Kidney tubule cell (primary cell): ENCODE data around the gene CTSA.
A peak's percentile ranks its signal among the peaks of the same experiment; 100 is the strongest.

Source experiments
- DNase-seq: peaks from one replicate; pipeline ENCODE4 v3.0.0-alpha.2; 2018; ENCODE audit warnings: low spot score

The CTSA gene

DNA sequence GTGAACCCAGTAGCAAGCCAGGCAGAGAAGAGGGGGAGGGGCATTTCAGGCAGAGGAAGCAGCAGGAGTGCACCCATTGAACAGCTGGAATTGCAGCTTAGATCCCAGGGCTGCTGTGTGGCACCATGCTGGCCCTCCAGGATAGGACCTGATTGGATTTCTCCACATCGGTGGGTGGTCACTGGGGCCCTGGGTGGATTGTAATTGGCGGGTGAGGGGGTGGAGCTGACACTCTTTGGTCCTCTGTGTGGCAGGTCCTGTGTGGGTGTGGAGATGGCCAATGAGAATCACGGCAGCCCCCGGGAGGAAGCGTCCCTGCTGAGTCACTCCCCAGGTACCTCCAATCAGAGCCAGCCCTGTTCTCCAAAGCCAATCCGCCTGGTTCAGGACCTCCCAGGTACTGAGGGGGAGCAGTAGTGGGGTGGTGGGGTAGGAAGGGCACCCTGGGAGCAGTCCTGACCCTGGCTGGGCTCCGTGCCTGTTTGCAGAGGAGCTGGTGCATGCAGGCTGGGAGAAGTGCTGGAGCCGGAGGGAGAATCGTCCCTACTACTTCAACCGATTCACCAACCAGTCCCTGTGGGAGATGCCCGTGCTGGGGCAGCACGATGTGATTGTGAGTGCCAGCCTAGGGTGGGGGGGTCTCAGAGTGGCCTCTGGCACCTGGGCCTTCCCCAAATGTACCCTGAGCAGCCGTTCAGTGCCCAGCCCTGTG is 47.7 kb downstream of the CTSA start:
- DNase-seq, result no peak

- DNase-seq, result no peak
Observed at GRCh38 chr20:45940053-45940452, 48.9 kb downstream of the CTSA start.

- no peak for DNase-seq
Observed at GRCh38 chr20:45940469-45940868, 49.3 kb downstream of the CTSA start.

- DNase-seq, result no peak
Observed at GRCh38 chr20:45943613-45944012, 52.5 kb downstream of the CTSA start.

- peak; percentile 60 for DNase-seq
Observed at GRCh38 chr20:45944151-45944964, 53.2 kb downstream of the CTSA start.

DNA sequence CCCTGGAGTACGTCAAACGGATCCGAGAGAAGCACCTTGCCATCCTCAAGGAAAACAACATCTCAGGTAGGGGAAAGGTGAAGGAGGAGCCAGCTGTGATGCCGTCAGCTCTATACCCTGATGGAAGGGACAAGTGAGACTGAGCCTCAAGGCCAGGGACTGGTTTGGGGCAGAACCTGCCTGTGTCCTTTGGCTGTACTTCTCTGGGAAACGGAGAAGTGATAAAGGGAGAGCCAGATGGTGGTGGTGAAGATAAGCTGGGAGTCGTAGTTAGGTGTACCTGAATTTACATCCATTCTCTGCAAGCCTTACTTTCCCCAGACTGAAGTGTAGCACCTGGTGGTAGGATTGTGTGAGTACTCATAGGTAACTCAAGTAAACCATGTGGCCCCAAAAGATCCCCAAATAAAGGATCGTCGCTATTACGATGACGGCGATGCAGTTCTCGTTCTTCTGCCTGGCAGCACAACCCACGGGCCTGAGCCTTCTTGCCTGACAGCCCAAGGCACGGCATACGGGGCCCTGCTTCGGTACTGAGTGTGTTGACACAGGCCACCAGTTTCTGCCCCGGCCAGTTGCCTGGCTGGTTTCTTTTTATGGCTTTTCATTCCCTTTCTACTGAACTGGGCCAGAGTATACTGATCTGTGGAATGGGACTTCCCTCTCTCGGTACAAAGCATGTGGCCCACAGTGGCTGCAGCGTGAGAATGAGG is 54.0 kb downstream of the CTSA start:
- DNase-seq, result no peak

- peak; percentile 22 for DNase-seq
Observed at GRCh38 chr20:45945678-45946148, 54.6 kb downstream of the CTSA start.

DNA sequence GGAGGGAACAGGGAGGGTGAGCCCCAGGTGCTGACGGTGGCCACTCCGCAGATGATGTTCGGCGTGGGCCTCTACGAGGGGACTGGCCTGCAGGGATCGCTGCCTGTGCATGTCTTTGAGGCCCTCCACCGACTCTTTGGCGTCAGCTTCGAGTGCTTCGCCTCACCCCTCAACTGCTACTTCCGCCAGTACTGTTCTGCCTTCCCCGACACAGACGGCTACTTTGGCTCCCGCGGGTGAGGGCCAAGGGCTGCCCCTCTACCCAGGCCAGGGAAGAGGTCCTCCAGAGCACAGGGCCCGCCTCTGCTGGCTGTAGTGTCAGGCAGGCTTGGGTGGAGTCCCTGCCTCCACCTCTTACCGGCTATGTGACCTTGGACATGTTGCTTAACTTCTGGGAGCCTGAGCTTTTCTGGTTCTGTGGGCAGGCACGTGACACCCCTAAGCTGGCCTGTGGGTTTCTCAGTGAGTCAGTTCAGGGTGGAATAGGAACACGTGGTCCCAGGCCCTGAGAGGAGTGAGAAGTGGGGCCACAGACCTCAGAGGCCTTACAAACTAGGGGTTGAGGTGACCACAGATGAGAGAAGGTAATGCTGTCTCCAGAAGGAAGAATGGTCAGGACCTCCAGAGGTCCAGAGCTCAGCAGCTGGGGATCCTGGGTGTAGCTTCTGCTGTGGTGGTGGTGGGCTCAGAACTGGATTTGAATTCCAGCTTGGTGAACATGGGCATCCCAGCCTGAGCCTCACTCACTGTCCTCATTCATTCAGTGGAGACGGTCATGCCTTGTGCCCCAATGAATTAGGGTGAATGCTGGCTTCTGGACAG is 55.2 kb downstream of the CTSA start:
- peak; percentile 67 for DNase-seq

DNA sequence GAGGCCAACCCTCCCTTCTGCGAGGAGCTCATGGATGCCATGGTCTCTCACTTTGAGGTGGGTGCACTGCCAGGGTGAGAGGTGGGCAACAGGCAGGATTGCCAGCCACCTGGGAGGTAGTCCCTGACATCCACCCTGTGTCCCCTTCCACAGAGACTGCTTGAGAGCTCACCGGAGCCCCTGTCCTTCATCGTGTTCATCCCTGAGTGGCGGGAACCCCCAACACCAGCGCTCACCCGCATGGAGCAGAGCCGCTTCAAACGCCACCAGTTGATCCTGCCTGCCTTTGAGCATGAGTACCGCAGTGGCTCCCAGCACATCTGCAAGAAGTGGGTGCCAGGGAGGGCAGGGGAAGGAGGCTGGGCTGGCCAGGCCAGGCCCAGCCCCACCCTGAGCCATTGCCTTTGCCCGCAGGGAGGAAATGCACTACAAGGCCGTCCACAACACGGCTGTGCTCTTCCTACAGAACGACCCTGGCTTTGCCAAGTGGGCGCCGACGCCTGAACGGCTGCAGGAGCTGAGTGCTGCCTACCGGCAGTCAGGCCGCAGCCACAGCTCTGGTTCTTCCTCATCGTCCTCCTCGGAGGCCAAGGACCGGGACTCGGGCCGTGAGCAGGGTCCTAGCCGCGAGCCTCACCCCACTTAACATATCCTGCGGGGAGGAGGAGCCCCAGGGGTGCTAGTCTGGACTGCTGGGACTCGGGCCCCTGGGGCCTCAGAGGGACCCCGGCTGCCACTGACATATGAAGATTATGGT is 56.2 kb downstream of the CTSA start:
- DNase-seq, result no peak

DNA sequence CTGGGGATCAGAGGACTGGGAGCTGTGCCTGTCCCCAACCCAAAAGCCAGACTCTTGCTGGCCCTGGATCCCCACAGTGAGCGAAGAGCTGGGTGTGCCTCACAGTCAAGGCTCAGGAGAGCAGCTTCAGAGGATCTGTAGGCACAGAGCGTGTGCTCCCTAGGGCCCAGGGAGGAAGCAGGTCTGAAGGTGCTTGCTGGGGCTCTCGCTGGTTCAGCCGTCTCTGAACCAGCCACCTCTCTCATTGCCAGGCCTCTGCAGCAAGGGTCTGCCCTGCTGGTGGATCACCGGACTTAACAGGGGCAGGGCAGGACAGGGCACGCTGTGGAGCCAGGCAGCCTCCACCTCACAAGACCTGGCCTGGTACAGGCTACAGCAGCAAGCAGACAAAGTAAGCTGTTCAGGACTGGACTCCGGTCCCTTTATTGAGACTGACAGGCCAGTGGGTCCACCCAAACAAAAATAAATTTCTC is 57.2 kb downstream of the CTSA start:
- no peak for DNase-seq
